Esophagus muscularis mucosa (tissue), 4 donors: ENCODE results near the gene FKBP10. TPM values are rescaled to one million over a fixed set of nuclear protein-coding genes. Genes with fewer than 3 reads are reported as not detected.

Experiments
- DNase-seq: peaks from one replicate; pipeline ENCODE4 v3.0.0-alpha.2; 2017; ENCODE audit errors: extremely low spot score
- H3K27ac ChIP-seq, 4 donors: fragments of 200-600 bp; sonication (generic); replicated peaks in 1 of 4; 1 replicate in 3 of 4; 2 replicates in 1 of 4; pipeline ENCODE4 v1.5.1; 2016 to 2019; ENCODE audit warnings: mild to moderate bottlenecking in 1 of 4
- H3K27me3 ChIP-seq, 4 donors: fragments of 200-600 bp; sonication (generic); one replicate each; pipeline versions ENCODE4 v1.5.1 to v1.6.0; 2016 to 2019
- H3K36me3 ChIP-seq, 4 donors: fragments of 200-600 bp; sonication (generic); one replicate each; pipeline ENCODE4 v1.5.1; 2016 to 2019
- H3K4me1 ChIP-seq, 4 donors: fragments of 200-600 bp; sonication (generic); one replicate each; pipeline ENCODE4 v1.5.1; 2016 to 2019
- H3K4me3 ChIP-seq, 4 donors: fragments of 200-600 bp; sonication (generic); 1 replicate in 2 of 4; 2 replicates in 2 of 4; pipeline ENCODE4 v1.5.1; 2016 to 2019; ENCODE audit warnings: mild to moderate bottlenecking in 4 of 4, moderate library complexity in 1 of 4
- H3K9me3 ChIP-seq, 4 donors: fragments of 200-600 bp; sonication (generic); 1 replicate in 3 of 4; 2 replicates in 1 of 4; pipeline ENCODE4 v1.5.1; 2016 to 2019
- CTCF ChIP-seq, 3 experiments: fragments of 200-600 bp in 2 of 3; fragments of 450-650 bp in 1 of 3; sonication (generic) in 2 of 3; IDR thresholded peaks; one replicate each; pipeline ENCODE4 v1.5.1; 2017 to 2019; ENCODE audit warnings: antibody characterized with exemption in 3 of 3, mild to moderate bottlenecking in 2 of 3, moderate library complexity in 1 of 3
- EP300 ChIP-seq: sonication (generic); formaldehyde crosslinking; IDR thresholded peaks from one replicate; pipeline ENCODE4 v1.6.1; 2017; ENCODE audit warnings: antibody characterized with exemption
- POLR2A ChIP-seq: fragments of 450-650 bp; IDR thresholded peaks from one replicate; pipeline ENCODE4 v1.6.1; 2017; ENCODE audit warnings: antibody characterized with exemption, moderate library complexity, mild to moderate bottlenecking, low read depth
- POLR2AphosphoS5 ChIP-seq, 2 donors: sonication (generic); formaldehyde crosslinking; IDR thresholded peaks; one replicate each; pipeline ENCODE4 v1.6.1; 2017; ENCODE audit warnings: antibody characterized with exemption in 2 of 2
- WGBS: methylation state at CpG from one replicate; pipeline ENCODE4 v1.1.5; 2018; 5-methylcytosine and 5-hydroxymethylcytosine counted together
- intact Hi-C: fragments of 100-400 bp; cut with DNase I; formaldehyde crosslinking; loops from one replicate; pipeline ENCODE4 v1.15.1; 2023
- small RNA-seq, 3 donors: library from RNA; depleted of rRNA; stranded (forward); fragments of <200 nt; gene quantifications; one replicate each; pipeline ENCODE3, GENCODE V24; 2016
- total RNA-seq, 4 donors: library from RNA; depleted of rRNA; stranded (reverse); fragments of >200 nt; gene quantifications; one replicate each; pipeline versions ENCODE4 v1.1.0 to v1.2.1, GENCODE V29; 2016

Gene FKBP10
- total RNA-seq, 4 donors from 2014 or later = 30.5 to 49.4 (median 33.8) TPM

- no peaks in the 10 kb centered on the region for H3K9me3 ChIP-seq
- 75% methylated on average over 9 of the region's 9 CpGs for WGBS
- DNase-seq = no peak
- no peak overlapping the region for H3K4me3 ChIP-seq
- peaks cover 0 to 5% (median 2%) of the 10 kb centered on the region in 4 donors for H3K4me1 ChIP-seq
- no peak overlapping the region for H3K27ac ChIP-seq
- TF ChIP-seq CTCF (IDR thresholded peaks at IDR 0.05) (no peak), POLR2AphosphoS5 (IDR thresholded peaks at IDR 0.05) (no peak), POLR2A (no peak), EP300 (no peak)
- no peaks in the 10 kb centered on the region for H3K27me3 ChIP-seq
- intact Hi-C loops = loop anchor here (5.0 kb wide), 1 partner anchor 57 kb away; the partner anchor contains the start of genes FKBP10 and P3H4
- H3K36me3 ChIP-seq = peaks cover 31 to 77% (median 73%) of the 10 kb centered on the region in 4 donors
Measured at GRCh38 chr17:41869426-41869825, 56.6 kb downstream of the FKBP10 start.

GRCh38 chr17:41870097-41870496 lies 57.3 kb downstream of the FKBP10 start:
- TF ChIP-seq EP300 (no peak), CTCF (IDR thresholded peaks at IDR 0.05) (no peak), POLR2AphosphoS5 (IDR thresholded peaks at IDR 0.05) (no peak), POLR2A (no peak)
- Histone ChIP-seq H3K4me1 (peaks cover 0 to 3% (median 2%) of the 10 kb centered on the region in 4 donors), H3K9me3 (no peaks in the 10 kb centered on the region), H3K36me3 (peaks cover 31 to 84% (median 76%) of the 10 kb centered on the region in 4 donors), H3K27ac (no peak overlapping the region), H3K27me3 (no peaks in the 10 kb centered on the region), H3K4me3 (no peak overlapping the region)
- WGBS = 97% methylated on average over 2 of the region's 2 CpGs
- DNase-seq = no peak
- intact Hi-C loops = no loop called here

GRCh38 chr17:41870627-41871026 lies 57.8 kb downstream of the FKBP10 start:
- Histone ChIP-seq H3K36me3 (peaks cover 31 to 84% (median 76%) of the 10 kb centered on the region in 4 donors), H3K27me3 (no peaks in the 10 kb centered on the region), H3K9me3 (no peaks in the 10 kb centered on the region), H3K27ac (no peak overlapping the region), H3K4me1 (peaks cover 0 to 1% (median 0%) of the 10 kb centered on the region in 4 donors), H3K4me3 (no peak overlapping the region)
- no peak for TF ChIP-seq CTCF (IDR thresholded peaks at IDR 0.05)
- no peak for TF ChIP-seq POLR2A
- no peak for TF ChIP-seq EP300
- no peak for TF ChIP-seq POLR2AphosphoS5 (IDR thresholded peaks at IDR 0.05)
- intact Hi-C loops = no loop called here
- 88% methylated on average over 7 of the region's 7 CpGs for WGBS
- no peak for DNase-seq

GRCh38 chr17:41871789-41872188 lies 59.0 kb downstream of the FKBP10 start:
- peaks cover 31 to 87% (median 80%) of the 10 kb centered on the region in 4 donors for H3K36me3 ChIP-seq
- DNase-seq = no peak
- TF ChIP-seq POLR2AphosphoS5 (IDR thresholded peaks at IDR 0.05) (no peak), POLR2A (no peak), EP300 (no peak), CTCF (IDR thresholded peaks at IDR 0.05) (no peak)
- 87% methylated on average over 4 of the region's 10 CpGs for WGBS
- H3K9me3 ChIP-seq = no peaks in the 10 kb centered on the region
- H3K27me3 ChIP-seq = no peaks in the 10 kb centered on the region
- H3K4me1 ChIP-seq = no peaks in the 10 kb centered on the region
- intact Hi-C loops = no loop called here
- no peak overlapping the region for H3K27ac ChIP-seq
- no peak overlapping the region for H3K4me3 ChIP-seq

Small RNA genes lying within 50 kb of the gene (small RNA-seq; reads per million reads assigned to genes)
- gene AC125257.2 = 0 reads per million in 3 donors

Other genes starting within 250 kb of the FKBP10 start
- gene KRT9, start 240.9 kb upstream of the FKBP10 start, total RNA-seq = not detected
- 1 to 10 TPM in 1 of 4 donors, not detected in 3; 2.9 TPM for gene KRT14, start 226.1 kb upstream of the FKBP10 start, total RNA-seq
- gene KRT16, start 200.2 kb upstream of the FKBP10 start, total RNA-seq = 1 to 10 TPM in 1 of 4 donors, not detected in 3; 1.7 TPM
- 1 to 10 TPM in 2 of 4 donors, under 1 TPM in 1, not detected in 1; 0.58 to 5.6 (median 1.2) TPM for gene KRT17, start 188.4 kb upstream of the FKBP10 start, total RNA-seq
- gene EIF1, start 124.1 kb upstream of the FKBP10 start, total RNA-seq = 100 to 1,000 TPM; 158 to 426 (median 207) TPM
- gene GAST, start 100.7 kb upstream of the FKBP10 start, total RNA-seq = not detected
- gene HAP1, start 78.4 kb upstream of the FKBP10 start, total RNA-seq = under 1 TPM in 1 of 4 donors, not detected in 3; 0.19 TPM
- gene JUP, start 26.3 kb upstream of the FKBP10 start, total RNA-seq = 10 to 100 TPM; 24.5 to 56.6 (median 46.4) TPM
- 10 to 100 TPM in 2 of 4 donors, 1 to 10 TPM in 2; 8.4 to 19.9 (median 14.4) TPM for gene P3H4, start 1.1 kb upstream of the FKBP10 start, total RNA-seq
- 10 to 100 TPM; 64.8 to 95.6 (median 70.1) TPM for gene NT5C3B, start 23.2 kb downstream of the FKBP10 start, total RNA-seq
- gene KLHL10, start 24.8 kb downstream of the FKBP10 start, total RNA-seq = 1 to 10 TPM; 1.7 to 3.0 (median 2.7) TPM
- 10 to 100 TPM; 12.4 to 24.2 (median 17.2) TPM for gene KLHL11, start 52.4 kb downstream of the FKBP10 start, total RNA-seq
- gene ACLY, start 105.9 kb downstream of the FKBP10 start, total RNA-seq = 10 to 100 TPM; 52.3 to 87.7 (median 71.3) TPM
- 1 to 10 TPM in 2 of 4 donors, under 1 TPM in 2; 0.33 to 1.7 (median 1.1) TPM for gene ODAD4, start 117.6 kb downstream of the FKBP10 start, total RNA-seq
- 100 to 1,000 TPM in 1 of 4 donors, 10 to 100 TPM in 3; 68.9 to 101 (median 78.5) TPM for gene CNP, start 153.8 kb downstream of the FKBP10 start, total RNA-seq
- gene DNAJC7, start 204.4 kb downstream of the FKBP10 start, total RNA-seq = 10 to 100 TPM; 43.1 to 51.1 (median 44.4) TPM
- 10 to 100 TPM; 44.0 to 74.3 (median 59.0) TPM for gene NKIRAS2, start 207.1 kb downstream of the FKBP10 start, total RNA-seq
- 1 to 10 TPM in 1 of 4 donors, under 1 TPM in 3; under 0.01 to 1.2 (median 0.67) TPM for gene C17orf113, start 237.6 kb downstream of the FKBP10 start, total RNA-seq